HG03159 (cell line): ENCODE results near the gene MAT2A.
"Not testable (repeated sequence)": the region's sequence is repeated elsewhere in the genome, so short reads cannot be mapped to it uniquely, and the experiment has no call there.

Experiments
- ATAC-seq: cut with Tn5 transposase; IDR thresholded peaks from one replicate; pipeline ENCODE4 v1.9.1; 2021; ENCODE audit warnings: mild to moderate bottlenecking, moderate library complexity; ENCODE audit not compliant: unreplicated experiment

MAT2A gene

GRCh38 chr2:85547089-85547858, 8.3 kb downstream of the MAT2A start:
- no peak for ATAC-seq

GRCh38 chr2:85547859-85548607, 9.1 kb downstream of the MAT2A start:
- no peak for ATAC-seq

GRCh38 chr2:85548608-85548900, 9.6 kb downstream of the MAT2A start:
- no peak for ATAC-seq

GRCh38 chr2:85549095-85549494, 10.1 kb downstream of the MAT2A start:
- no peak for ATAC-seq

GRCh38 chr2:85549826-85550225, 10.9 kb downstream of the MAT2A start:
- no peak for ATAC-seq

- ATAC-seq: no peak
Observed at GRCh38 chr2:85550486-85550885, 11.5 kb downstream of the MAT2A start.

GRCh38 chr2:85551698-85552678, 13.0 kb downstream of the MAT2A start:
- peak; percentile 57 for ATAC-seq

- ATAC-seq: no peak
Observed at GRCh38 chr2:85553184-85553583, 14.2 kb downstream of the MAT2A start.

GRCh38 chr2:85554980-85555612, 16.1 kb downstream of the MAT2A start:
- ATAC-seq: no peak

- no peak for ATAC-seq
Observed at GRCh38 chr2:85557130-85557529, 18.2 kb downstream of the MAT2A start.

- ATAC-seq: no peak
Observed at GRCh38 chr2:85558160-85558559, 19.2 kb downstream of the MAT2A start.

GRCh38 chr2:85560403-85560726, 21.4 kb downstream of the MAT2A start:
- not testable (repeated sequence) for ATAC-seq

- ATAC-seq: peak; percentile 23
Observed at GRCh38 chr2:85560812-85561279, 21.9 kb downstream of the MAT2A start.

- ATAC-seq: peak; percentile 84
Observed at GRCh38 chr2:85561280-85562212, 22.6 kb downstream of the MAT2A start, which contains the start of gene GGCX. TSS of gene GGCX (minus strand) at chr2:85561493. CDS start at chr2:85561428, 65 bp downstream.

GRCh38 chr2:85564144-85564563, 25.2 kb downstream of the MAT2A start:
- no peak for ATAC-seq

- no peak for ATAC-seq
Observed at GRCh38 chr2:85566265-85566664, 27.3 kb downstream of the MAT2A start.

- ATAC-seq: no peak
Observed at GRCh38 chr2:85575739-85576138, 36.8 kb downstream of the MAT2A start.

- no peak for ATAC-seq
Observed at GRCh38 chr2:85577063-85577385, 38.1 kb downstream of the MAT2A start.

- no peak for ATAC-seq
Observed at GRCh38 chr2:85577386-85578242, 38.6 kb downstream of the MAT2A start, which contains the start of gene VAMP8. TSS of gene VAMP8 (plus strand) at chr2:85577586. CDS start at chr2:85577647, 61 bp downstream.
